H1 (cell line): ENCODE results near the gene MGAT5. TPM values are rescaled to one million over a fixed set of nuclear protein-coding genes. Genes with fewer than 3 reads are reported as not detected.

Experiments used
- CTCF ChIA-PET: fragments of 300-600 bp; sonication (Branson Sonifier 250); formaldehyde crosslinking; loops from one replicate; lab custom pipeline; 2021; ENCODE audit not compliant: partially characterized antibody; lab: Charles Lee
- POLR2A ChIA-PET: fragments of 300-600 bp; sonication (Branson Sonifier 250); formaldehyde crosslinking; loops from one replicate; lab custom pipeline; 2021; ENCODE audit warnings: inconsistent platforms; ENCODE audit not compliant: partially characterized antibody; lab: Charles Lee
- DNase-seq, 2 experiments: peaks; one replicate each; pipeline versions ENCODE4 v3.0.0 to v3.0.0-alpha.2; 2010 to 2022; ENCODE audit warnings: low spot score in 2 of 2, low read depth in 1 of 2, mixed read lengths in 1 of 2
- FAIRE-seq: peaks from 2 replicates; lab custom pipeline; 2011; peaks lifted over from hg19 to GRCh38; lab: Jason Lieb, UNC
- H2AFZ ChIP-seq: 2 replicates; pipeline ENCODE4 v1.8.1; 2012; ENCODE audit warnings: low read length, inconsistent platforms
- H2AK5ac ChIP-seq: 2 replicates; pipeline ENCODE4 v1.6.1; 2013; ENCODE audit warnings: low read depth, low read length
- H2BK120ac ChIP-seq: replicated peaks from 2 replicates; pipeline ENCODE3; 2013; ENCODE audit warnings: low read depth, low read length, inconsistent platforms
- H2BK12ac ChIP-seq: 2 replicates; pipeline ENCODE4 v1.6.1; 2013; ENCODE audit warnings: low read depth, low read length
- H2BK15ac ChIP-seq: 2 replicates; pipeline ENCODE4 v1.6.1; 2013; ENCODE audit warnings: low read length
- H2BK20ac ChIP-seq: 2 replicates; pipeline ENCODE4 v1.6.1; 2013; ENCODE audit warnings: low read length
- H2BK5ac ChIP-seq: 2 replicates; pipeline ENCODE4 v1.6.1; 2013; ENCODE audit warnings: low read depth, low read length
- H3K14ac ChIP-seq: 2 replicates; pipeline ENCODE4 v1.6.1; 2013; ENCODE audit warnings: inconsistent platforms; ENCODE audit not compliant: insufficient read length
- H3K18ac ChIP-seq: 2 replicates; pipeline ENCODE4 v1.6.1; 2013; ENCODE audit warnings: low read length; ENCODE audit errors: extremely low read depth
- H3K23ac ChIP-seq: 2 replicates; pipeline ENCODE4 v1.6.1; 2013; ENCODE audit warnings: inconsistent platforms; ENCODE audit not compliant: insufficient read length
- H3K23me2 ChIP-seq: 2 replicates; pipeline ENCODE4 v1.6.1; 2013; ENCODE audit warnings: low read depth, low read length
- H3K27ac ChIP-seq: 2 replicates; pipeline ENCODE4 v1.6.1; 2011; ENCODE audit warnings: low read depth, low read length, inconsistent platforms
- H3K27me3 ChIP-seq, 4 experiments: replicated peaks in 1 of 4; 1 replicate in 1 of 4; 2 replicates in 3 of 4; pipeline versions ENCODE4 v1.6.1 to v1.8.1; 2011 to 2013; ENCODE audit warnings: low read length in 3 of 4, mild to moderate bottlenecking in 3 of 4, inconsistent platforms in 2 of 4, mixed read lengths in 2 of 4, moderate library complexity in 1 of 4; ENCODE audit not compliant: control insufficient read depth in 3 of 4, insufficient read depth in 3 of 4; ENCODE audit errors: extremely low read depth in 1 of 4
- H3K36me3 ChIP-seq, 4 experiments: 2 replicates each; pipeline versions ENCODE4 v1.6.1 to v1.8.1; 2011 to 2013; ENCODE audit warnings: mild to moderate bottlenecking in 4 of 4, low read length in 3 of 4, moderate library complexity in 2 of 4, control low read depth in 1 of 4, inconsistent platforms in 1 of 4; ENCODE audit not compliant: insufficient read depth in 4 of 4, control insufficient read depth in 2 of 4
- H3K4ac ChIP-seq: replicated peaks from 2 replicates; pipeline ENCODE3; 2013; ENCODE audit warnings: low read length, low read depth, mixed read lengths, inconsistent platforms; ENCODE audit not compliant: insufficient read length
- H3K4me1 ChIP-seq, 4 experiments: replicated peaks in 1 of 4; 1 replicate in 1 of 4; 2 replicates in 3 of 4; pipeline versions ENCODE4 v1.6.1 to v1.8.1; 2011 to 2013; ENCODE audit warnings: low read length in 3 of 4, inconsistent platforms in 2 of 4, mixed read lengths in 1 of 4; ENCODE audit not compliant: insufficient read depth in 4 of 4, control insufficient read depth in 3 of 4
- H3K4me2 ChIP-seq, 2 experiments: 2 replicates each; pipeline versions ENCODE4 v1.6.1 to v1.8.1; 2011 to 2013; ENCODE audit warnings: low read depth in 2 of 2, low read length in 2 of 2, control low read depth in 1 of 2, inconsistent platforms in 1 of 2, mild to moderate bottlenecking in 1 of 2; ENCODE audit not compliant: insufficient read depth in 1 of 2
- H3K4me3 ChIP-seq, 4 experiments: fragments of 200-600, 300-600 bp in 1 of 4; sonication (generic), shearing (Covaris generic), sonication (Bioruptor Twin) in 1 of 4; 2 replicates each; pipeline versions ENCODE4 v1.5.1 to v1.8.1; 2011 to 2016; ENCODE audit warnings: low read length in 4 of 4, low read depth in 3 of 4, control low read depth in 2 of 4, inconsistent platforms in 2 of 4, mild to moderate bottlenecking in 2 of 4, mixed read lengths in 1 of 4, moderate library complexity in 1 of 4; ENCODE audit not compliant: insufficient read depth in 2 of 4; ENCODE audit errors: extremely low read depth in 1 of 4
- H3K56ac ChIP-seq: replicated peaks from 2 replicates; pipeline ENCODE3; 2013; ENCODE audit warnings: low read depth, mild to moderate bottlenecking, mixed read lengths, low read length, inconsistent platforms; ENCODE audit not compliant: insufficient read length
- H3K79me1 ChIP-seq: 2 replicates; pipeline ENCODE4 v1.6.1; 2013; ENCODE audit warnings: low read depth, low read length, control low read depth
- H3K79me2 ChIP-seq, 2 experiments: 2 replicates each; pipeline versions ENCODE4 v1.6.1 to v1.8.1; 2012 to 2013; ENCODE audit warnings: low read length in 2 of 2, mild to moderate bottlenecking in 2 of 2, inconsistent platforms in 1 of 2; ENCODE audit not compliant: insufficient read depth in 2 of 2, control insufficient read depth in 1 of 2
- H3K9ac ChIP-seq, 4 experiments: replicated peaks in 1 of 4; 1 replicate in 1 of 4; 2 replicates in 3 of 4; pipeline versions ENCODE4 v1.6.1 to v1.8.1; 2011 to 2013; ENCODE audit warnings: low read depth in 3 of 4, low read length in 3 of 4, control low read depth in 2 of 4, mild to moderate bottlenecking in 2 of 4, moderate library complexity in 2 of 4, inconsistent platforms in 1 of 4; ENCODE audit errors: extremely low read depth in 1 of 4
- H3K9me3 ChIP-seq, 2 experiments: 2 replicates each; pipeline versions ENCODE4 v1.6.1 to v1.8.1; 2012 to 2013; ENCODE audit warnings: mild to moderate bottlenecking in 2 of 2, moderate library complexity in 2 of 2, control low read depth in 1 of 2, inconsistent platforms in 1 of 2, low read depth in 1 of 2, low read length in 1 of 2, mixed read lengths in 1 of 2; ENCODE audit not compliant: insufficient read depth in 2 of 2
- H4K20me1 ChIP-seq, 2 experiments: replicated peaks in 1 of 2; 2 replicates each; pipeline versions ENCODE3 to v1.8.1; 2011 to 2013; ENCODE audit warnings: inconsistent platforms in 2 of 2, low read length in 2 of 2, mild to moderate bottlenecking in 1 of 2; ENCODE audit not compliant: insufficient read depth in 2 of 2, control insufficient read depth in 1 of 2
- H4K5ac ChIP-seq: 2 replicates; pipeline ENCODE4 v1.6.1; 2013; ENCODE audit warnings: low read length, low read depth, mixed read lengths, inconsistent platforms; ENCODE audit not compliant: insufficient read length
- H4K8ac ChIP-seq: 2 replicates; pipeline ENCODE4 v1.8.0; 2013; ENCODE audit warnings: mild to moderate bottlenecking, moderate library complexity, low read length, inconsistent platforms; ENCODE audit not compliant: insufficient read depth; ENCODE audit errors: extremely low read depth
- H4K91ac ChIP-seq: replicated peaks from 2 replicates; pipeline ENCODE3; 2013; ENCODE audit warnings: low read length, mixed read lengths, inconsistent platforms; ENCODE audit not compliant: insufficient read length
- CBX5 ChIP-seq: fragments of 300-800, 300-1000 bp; sonication (generic); IDR thresholded peaks from 2 replicates; pipeline ENCODE4 v1.7.1; 2016; ENCODE audit warnings: antibody characterized with exemption, low read length, low read depth
- WGBS, 2 experiments: shearing (Covaris generic) in 1 of 2; methylation state at CpG; one replicate each; pipeline versions ENCODE4 v1.1.6 to v1.1.7; 2013 to 2015; ENCODE audit warnings: low lambda C conversion rate in 2 of 2, mixed read lengths in 2 of 2, inconsistent platforms in 1 of 2, low coverage in 1 of 2, missing lambda C conversion rate in 1 of 2; ENCODE audit not compliant: insufficient replicate concordance in 2 of 2, insufficient coverage in 1 of 2, insufficient read length in 1 of 2; ENCODE audit errors: extremely low coverage in 1 of 2, missing lambda C conversion rate in 1 of 2; 5-methylcytosine and 5-hydroxymethylcytosine counted together
- polyA plus RNA-seq, 7 experiments: library from polyadenylated mRNA; depleted of rRNA in 3 of 7; stranded (reverse) in 5 of 7; unstranded in 2 of 7; fragments of >200 nt in 5 of 7; fragments of 200-250 nt in 2 of 7; gene quantifications; 1 replicate in 5 of 7; 2 replicates in 1 of 7; 4 replicates in 1 of 7; pipeline versions ENCODE4 v1.2.1 to v1.2.3, GENCODE V29; 2011 to 2013; ENCODE audit warnings: missing spikeins in 2 of 7, mixed read lengths in 2 of 7
- total RNA-seq: library from RNA; stranded (reverse); fragmentation: NEBNext Ultra II Directional; extraction: Animal tissue kit (Norgen Biotek cat#: 25700); gene quantifications from 2 replicates; pipeline ENCODE4 v1.2.1, GENCODE V29; 2021

The MGAT5 gene
- total and polyA plus RNA-seq, 2 of the 8 experiments (the other 6 are each of a cell fraction or from before 2014, with no cell fraction given) = 11.2 to 49.2 TPM

DNA sequence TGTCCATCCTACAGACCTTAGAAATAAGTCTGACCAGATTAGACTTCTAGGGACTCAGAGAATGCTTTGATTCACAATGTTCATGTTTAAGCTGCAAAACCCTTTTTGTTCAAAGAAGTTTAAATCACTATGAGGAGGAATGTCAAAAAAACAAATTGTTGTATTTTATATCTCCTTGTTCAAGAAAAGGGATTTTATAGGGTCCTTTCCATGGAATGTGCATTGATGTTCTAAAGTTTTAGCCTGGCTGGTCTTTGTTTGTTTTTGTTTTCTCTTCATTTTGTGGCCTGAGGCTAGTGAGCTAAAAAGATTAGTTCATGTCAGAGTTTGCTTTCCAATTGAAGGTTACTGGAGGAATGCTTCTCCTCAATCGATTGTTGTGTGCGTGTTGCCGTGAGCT lies 77.2 kb downstream of the MGAT5 start:
- ChIA-PET POLR2A (no interaction called here), CTCF (interaction anchor here (1.2 to 1.3 kb wide), 2 partner anchors 15 to 85 kb away, joined by 4 to 6 read pairs; no protein-coding TSS in a partner anchor)
- H3K9ac ChIP-seq = no peak overlapping the region
- H2AFZ ChIP-seq = no peak overlapping the region
- H2BK5ac ChIP-seq = no peak overlapping the region
- H3K23me2 ChIP-seq = no peaks in the 10 kb centered on the region; the same call in 1 of the 2 replicates
- H3K36me3 ChIP-seq = peaks cover 0 to 6% (median 0%) of the 10 kb centered on the region in 4 experiments; a peak in 1 of 8 replicates
- H3K27me3 ChIP-seq = no peaks in the 10 kb centered on the region
- H4K8ac ChIP-seq = no peak overlapping the region
- H4K91ac ChIP-seq = no peak overlapping the region
- H2BK20ac ChIP-seq = no peak overlapping the region
- H3K4ac ChIP-seq = no peak overlapping the region
- H4K5ac ChIP-seq = no peak overlapping the region
- no peak overlapping the region for H3K23ac ChIP-seq
- 96% methylated on average over 3 of the region's 3 CpGs; no CpG with 5 or more reads in 1 of the 2 experiments for WGBS, 2 experiments
- H3K56ac ChIP-seq = no peak overlapping the region
- no peaks in the 10 kb centered on the region for H3K79me1 ChIP-seq
- FAIRE-seq = no peak
- no peak overlapping the region for H2BK12ac ChIP-seq
- no peaks in the 10 kb centered on the region for H3K9me3 ChIP-seq
- no peak overlapping the region for H2AK5ac ChIP-seq
- no peak for TF ChIP-seq CBX5
- no peak for DNase-seq
- H3K27ac ChIP-seq = no peak overlapping the region
- no peak overlapping the region for H3K14ac ChIP-seq
- H3K18ac ChIP-seq = no peak overlapping the region
- no peak overlapping the region for H2BK15ac ChIP-seq
- H2BK120ac ChIP-seq = no peak overlapping the region
- H3K4me2 ChIP-seq = no peak overlapping the region
- no peak overlapping the region for H3K4me3 ChIP-seq
- no peaks in the 10 kb centered on the region for H4K20me1 ChIP-seq
- H3K4me1 ChIP-seq = no peaks in the 10 kb centered on the region
- no peaks in the 10 kb centered on the region for H3K79me2 ChIP-seq
